ENCODE measurements around the gene ADARB2.

ADARB2 gene

GRCh38 chr10:1206101-1206500 is 531.2 kb downstream of the ADARB2 start:
- Histone ChIP-seq H3K4me3 (ENCODE audit: severe bottlenecking) (no peak overlapping the region), H3K27ac (ENCODE audit: poor library complexity, severe bottlenecking) (no peak overlapping the region), H3K36me3 (ENCODE audit: low read depth) (no peaks in the 10 kb centered on the region), H3K9me3 (ENCODE audit: severe bottlenecking) (no peaks in the 10 kb centered on the region), H3K4me1 (ENCODE audit: insufficient read depth, poor library complexity, severe bottlenecking) (no peaks in the 10 kb centered on the region), H3K27me3 (ENCODE audit: insufficient read depth, poor library complexity, severe bottlenecking) (no peaks in the 10 kb centered on the region)
- no peak for TF ChIP-seq CTCF (IDR thresholded peaks at IDR 0.05; ENCODE audit: poor library complexity, severe bottlenecking)
- no peak for ATAC-seq (ENCODE audit: low read depth)
- DNase-seq (ENCODE audit: low spot score), result no peak

GRCh38 chr10:1205450-1206030 is 531.8 kb downstream of the ADARB2 start:
- ATAC-seq (ENCODE audit: low read depth), result no peak
- no peak for DNase-seq (ENCODE audit: low spot score)
- no peaks in the 10 kb centered on the region for H3K4me1 ChIP-seq (ENCODE audit: insufficient read depth, poor library complexity, severe bottlenecking)

GRCh38 chr10:1204434-1205326 is 532.6 kb downstream of the ADARB2 start:
- H3K4me3 ChIP-seq (ENCODE audit: severe bottlenecking), result no peak overlapping the region
- TF ChIP-seq CTCF (IDR thresholded peaks at IDR 0.05; ENCODE audit: poor library complexity, severe bottlenecking), result no peak
- ATAC-seq (ENCODE audit: low read depth) (no peak), DNase-seq (ENCODE audit: low spot score) (no peak)
- no peaks in the 10 kb centered on the region for H3K9me3 ChIP-seq (ENCODE audit: severe bottlenecking)
- H3K36me3 ChIP-seq (ENCODE audit: low read depth), result no peaks in the 10 kb centered on the region
- no peaks in the 10 kb centered on the region for H3K4me1 ChIP-seq (ENCODE audit: insufficient read depth, poor library complexity, severe bottlenecking)
- H3K27ac ChIP-seq (ENCODE audit: poor library complexity, severe bottlenecking), result no peak overlapping the region
- H3K27me3 ChIP-seq (ENCODE audit: insufficient read depth, poor library complexity, severe bottlenecking), result no peaks in the 10 kb centered on the region

More at GRCh38 chr10:1205450-1206030, 531.8 kb downstream of the ADARB2 start:
- H3K27ac ChIP-seq (ENCODE audit: poor library complexity, severe bottlenecking), result no peak overlapping the region
- no peak for TF ChIP-seq CTCF (IDR thresholded peaks at IDR 0.05; ENCODE audit: poor library complexity, severe bottlenecking)
- H3K4me3 ChIP-seq (ENCODE audit: severe bottlenecking), result no peak overlapping the region
- H3K36me3 ChIP-seq (ENCODE audit: low read depth), result no peaks in the 10 kb centered on the region
- H3K9me3 ChIP-seq (ENCODE audit: severe bottlenecking), result no peaks in the 10 kb centered on the region
- H3K27me3 ChIP-seq (ENCODE audit: insufficient read depth, poor library complexity, severe bottlenecking), result no peaks in the 10 kb centered on the region

- H3K4me1 ChIP-seq (ENCODE audit: insufficient read depth, poor library complexity, severe bottlenecking), result no peaks in the 10 kb centered on the region
- no peak for ATAC-seq (ENCODE audit: low read depth)
- no peaks in the 10 kb centered on the region for H3K9me3 ChIP-seq (ENCODE audit: severe bottlenecking)
- H3K36me3 ChIP-seq (ENCODE audit: low read depth), result no peaks in the 10 kb centered on the region
- no peaks in the 10 kb centered on the region for H3K27me3 ChIP-seq (ENCODE audit: insufficient read depth, poor library complexity, severe bottlenecking)
- H3K27ac ChIP-seq (ENCODE audit: poor library complexity, severe bottlenecking), result no peak overlapping the region
- no peak overlapping the region for H3K4me3 ChIP-seq (ENCODE audit: severe bottlenecking)
- no peak for TF ChIP-seq CTCF (IDR thresholded peaks at IDR 0.05; ENCODE audit: poor library complexity, severe bottlenecking)
- no peak for DNase-seq (ENCODE audit: low spot score)
Observed at GRCh38 chr10:1203704-1204103, 533.6 kb downstream of the ADARB2 start.

GRCh38 chr10:1203216-1203615 is 534.1 kb downstream of the ADARB2 start:
- ATAC-seq (ENCODE audit: low read depth) (no peak), DNase-seq (ENCODE audit: low spot score) (no peak)
- no peak overlapping the region for H3K4me3 ChIP-seq (ENCODE audit: severe bottlenecking)
- H3K27me3 ChIP-seq (ENCODE audit: insufficient read depth, poor library complexity, severe bottlenecking), result no peaks in the 10 kb centered on the region
- no peaks in the 10 kb centered on the region for H3K36me3 ChIP-seq (ENCODE audit: low read depth)
- TF ChIP-seq CTCF (IDR thresholded peaks at IDR 0.05; ENCODE audit: poor library complexity, severe bottlenecking), result no peak
- no peaks in the 10 kb centered on the region for H3K4me1 ChIP-seq (ENCODE audit: insufficient read depth, poor library complexity, severe bottlenecking)
- H3K27ac ChIP-seq (ENCODE audit: poor library complexity, severe bottlenecking), result no peak overlapping the region
- no peaks in the 10 kb centered on the region for H3K9me3 ChIP-seq (ENCODE audit: severe bottlenecking)

All from RWPE2 (cell line).